ENCODE data around the gene ZKSCAN1.

ZKSCAN1 gene

GRCh38 chr7:100080907-100081534 is 65.6 kb downstream of the ZKSCAN1 start:
- no peak for DNase-seq (ENCODE audit: low spot score)

DNA sequence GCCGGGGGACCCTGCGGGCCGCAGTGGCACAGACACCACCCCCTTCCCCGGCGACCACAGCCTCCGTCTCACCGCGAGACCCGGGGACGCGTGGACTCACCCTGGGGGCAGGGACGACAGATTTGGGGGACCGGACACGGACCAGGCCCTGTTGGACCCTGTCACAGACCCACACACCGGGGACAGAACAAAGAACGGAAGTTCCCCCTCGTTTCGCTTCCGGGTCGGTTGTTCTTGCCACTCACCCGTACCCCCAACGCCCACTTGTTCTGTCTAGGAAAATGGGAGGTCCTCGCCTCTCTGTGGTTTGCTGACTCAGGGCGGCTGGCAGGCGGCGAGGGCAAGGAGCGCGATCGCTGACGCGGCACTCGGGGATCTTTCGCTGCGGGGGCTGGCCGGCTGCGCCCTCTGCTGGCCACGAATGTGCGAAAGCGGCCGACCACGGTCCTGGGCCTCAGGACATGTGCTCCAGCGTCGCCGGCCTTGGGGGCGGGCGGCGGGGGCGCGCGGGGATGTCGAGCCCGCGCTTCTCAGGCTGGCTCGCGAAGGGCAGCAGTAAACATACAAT is 66.2 kb downstream of the ZKSCAN1 start, which contains the start of gene ZNF3:
TSS of gene ZNF3 (minus strand) at position 189 of the 568 bp plus-strand sequence. CDS start 4,366 bp downstream, outside the sequence.
- peak; percentile 99 for DNase-seq (ENCODE audit: low spot score)

DNA sequence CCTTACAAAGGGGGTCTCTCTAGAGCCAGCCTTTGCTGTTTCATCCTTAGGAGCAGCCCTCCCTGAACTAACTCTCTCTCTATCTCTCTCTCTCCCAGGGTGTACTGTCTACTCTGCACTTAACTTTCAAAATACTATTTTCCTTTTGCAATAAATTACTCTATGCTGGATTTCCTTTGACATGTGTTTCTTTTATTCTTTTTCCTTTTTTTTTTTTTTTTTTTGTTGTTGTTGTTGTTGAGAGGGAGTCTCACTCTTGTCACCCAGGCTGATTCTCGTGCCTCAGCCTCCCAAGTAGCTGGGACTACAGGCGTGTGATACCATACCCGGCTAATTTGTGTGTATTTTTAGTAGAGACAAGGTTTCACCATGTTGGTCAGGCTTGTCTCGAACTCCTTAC is 67.6 kb downstream of the ZKSCAN1 start:
- no peak for DNase-seq (ENCODE audit: low spot score)

DNA sequence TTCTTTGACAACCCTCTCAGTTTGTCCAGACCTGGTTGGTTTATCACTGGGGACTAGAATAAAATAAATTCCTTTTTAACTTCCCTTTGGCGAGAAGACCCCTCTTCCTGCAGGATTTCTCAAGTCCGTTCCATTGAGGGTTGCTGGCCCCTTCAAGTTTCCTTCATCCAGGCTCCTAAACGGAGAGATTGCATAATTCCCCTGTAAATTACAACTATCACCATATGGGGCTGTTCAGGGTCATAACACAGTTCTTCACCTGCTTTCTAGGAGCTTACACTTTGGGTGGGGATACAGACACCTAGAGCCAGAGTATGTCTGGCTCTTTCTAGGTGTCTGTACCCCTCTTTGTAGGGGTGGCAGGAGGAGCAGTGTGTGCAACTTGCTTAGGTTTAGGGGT is 70.1 kb downstream of the ZKSCAN1 start:
- no peak for DNase-seq (ENCODE audit: low spot score)

DNA sequence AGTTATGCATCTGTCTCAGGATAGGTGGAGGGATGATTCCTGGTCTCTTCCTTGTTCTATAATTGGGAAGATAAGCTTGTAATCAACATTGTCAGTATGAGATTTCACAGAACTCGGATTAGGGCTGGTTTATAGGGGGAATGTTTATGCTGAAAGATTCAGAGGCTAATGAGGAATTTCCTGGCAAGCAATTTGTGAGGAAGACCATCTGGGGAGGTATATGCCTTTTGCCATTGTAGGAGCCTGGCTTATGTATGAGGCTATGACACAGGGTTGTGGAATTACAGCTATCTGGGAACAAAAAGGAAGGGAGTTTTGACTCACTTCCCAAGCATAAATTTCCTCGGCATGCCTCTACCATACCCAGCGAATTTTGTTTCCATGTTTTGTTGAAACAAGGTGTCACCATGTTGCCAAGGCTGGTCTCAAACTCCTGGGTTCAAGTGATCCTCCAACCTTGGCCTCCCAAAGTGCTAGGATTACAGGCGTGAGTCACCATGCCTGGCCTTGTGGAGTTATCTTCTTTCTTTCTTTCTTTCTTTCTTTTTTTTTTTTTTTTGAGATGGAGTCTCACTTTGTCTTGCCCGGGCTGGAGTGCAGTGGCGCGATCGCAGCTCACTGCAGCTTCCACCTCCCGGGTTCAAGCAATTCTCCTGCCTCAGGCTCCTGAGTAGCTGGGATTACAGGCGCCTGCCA is 71.8 kb downstream of the ZKSCAN1 start:
- no peak for DNase-seq (ENCODE audit: low spot score)

GRCh38 chr7:100088095-100088620 is 72.8 kb downstream of the ZKSCAN1 start:
- no peak for DNase-seq (ENCODE audit: low spot score)

- DNase-seq (ENCODE audit: low spot score): peak; percentile 79
These were observed 73.4 kb downstream of the ZKSCAN1 start, which contains the start of gene COPS6 for GRCh38 chr7:100088621-100089457. COPS6 (plus strand) TSS chr7:100088969; CDS start chr7:100088991, 22 bp downstream.

DNA sequence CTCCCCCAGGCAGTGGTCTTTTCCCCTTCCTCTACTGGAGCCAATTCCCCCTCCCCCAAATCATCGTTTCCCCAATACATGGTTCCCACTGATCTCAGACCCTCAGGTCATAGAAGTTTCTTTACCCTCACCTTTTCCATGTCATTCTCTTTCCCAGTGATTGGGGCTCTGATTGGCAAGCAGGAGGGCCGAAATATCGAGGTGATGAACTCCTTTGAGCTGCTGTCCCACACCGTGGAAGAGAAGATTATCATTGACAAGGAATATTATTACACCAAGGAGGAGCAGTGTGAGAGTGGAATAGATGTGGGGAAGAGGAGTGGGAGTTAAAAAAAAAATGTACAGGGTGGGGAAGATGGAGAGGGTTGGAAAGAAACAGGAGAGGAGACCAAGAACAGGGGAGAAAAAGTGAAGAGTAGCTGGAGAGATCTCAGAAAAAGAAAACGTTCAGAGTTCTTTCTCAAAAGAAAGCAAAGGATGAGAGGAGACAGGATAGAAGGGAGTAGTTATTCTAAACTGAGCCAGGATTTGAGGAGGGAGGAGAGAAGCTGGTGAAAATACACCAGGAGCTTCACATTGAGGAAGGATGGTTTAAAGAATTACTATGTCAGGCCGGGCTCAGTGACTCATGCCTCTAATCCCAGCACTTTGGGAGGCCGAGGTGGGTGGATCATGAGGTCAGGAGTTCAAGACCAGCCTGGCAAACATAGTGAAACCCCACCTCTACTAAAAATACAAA is 74.2 kb downstream of the ZKSCAN1 start:
- no peak for DNase-seq (ENCODE audit: low spot score)

DNA sequence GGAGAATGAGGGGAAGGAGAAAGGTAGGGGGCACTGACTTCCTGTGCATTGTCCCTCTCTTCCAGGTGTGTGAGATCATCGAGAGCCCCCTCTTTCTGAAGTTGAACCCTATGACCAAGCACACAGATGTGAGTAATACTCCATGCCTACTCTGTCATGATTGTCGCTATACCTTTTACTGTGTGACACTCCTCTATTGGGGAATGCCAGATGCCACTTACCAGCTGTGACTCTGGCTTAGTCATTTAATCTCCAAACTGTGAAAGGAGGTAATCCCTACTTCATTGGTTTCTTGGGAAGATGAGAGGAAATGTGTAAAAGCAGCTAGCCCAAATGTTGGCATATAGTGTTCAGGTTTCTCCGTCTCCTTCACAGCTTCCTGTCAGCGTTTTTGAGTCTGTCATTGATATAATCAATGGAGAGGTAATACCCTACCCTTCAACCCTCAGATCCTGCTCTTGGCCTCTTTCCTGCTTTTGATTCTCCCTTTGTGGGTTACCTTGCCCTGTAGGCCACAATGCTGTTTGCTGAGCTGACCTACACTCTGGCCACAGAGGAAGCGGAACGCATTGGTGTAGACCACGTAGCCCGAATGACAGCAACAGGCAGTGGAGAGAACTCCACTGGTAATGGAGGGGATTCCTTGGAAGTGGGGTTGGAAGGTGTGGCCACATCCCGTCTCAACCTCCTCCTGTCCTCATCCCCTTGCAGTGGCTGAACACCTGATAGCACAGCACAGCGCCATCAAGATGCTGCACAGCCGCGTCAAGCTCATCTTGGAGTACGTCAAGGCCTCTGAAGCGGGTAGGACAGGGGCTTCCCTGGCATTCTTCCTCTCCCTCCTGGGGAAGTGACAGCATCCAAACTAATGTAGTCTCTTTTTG is 75.4 kb downstream of the ZKSCAN1 start:
- no peak for DNase-seq (ENCODE audit: low spot score)
